Mammary epithelial cell (primary cell): ENCODE data around the gene KIF1C.

Experiments used
- EZH2 ChIP-seq: IDR thresholded peaks from 2 replicates; pipeline ENCODE4 v1.6.1; 2012; ENCODE audit warnings: low read length, inconsistent platforms, borderline replicate concordance
- TF ChIP-seq, protein P1 (sequence below), 2 donors: IDR thresholded peaks in 1 of 2; conservative IDR thresholded peaks in 1 of 2; 2 replicates each; pipeline ENCODE4 v1.5.1; 2011 to 2012; ENCODE audit warnings: inconsistent platforms in 2 of 2, low read length in 2 of 2, mild to moderate bottlenecking in 2 of 2, control low read depth in 1 of 2, low read depth in 1 of 2; ENCODE audit not compliant: insufficient read depth in 1 of 2; ENCODE audit errors: extremely low read depth in 1 of 2

DNA sequence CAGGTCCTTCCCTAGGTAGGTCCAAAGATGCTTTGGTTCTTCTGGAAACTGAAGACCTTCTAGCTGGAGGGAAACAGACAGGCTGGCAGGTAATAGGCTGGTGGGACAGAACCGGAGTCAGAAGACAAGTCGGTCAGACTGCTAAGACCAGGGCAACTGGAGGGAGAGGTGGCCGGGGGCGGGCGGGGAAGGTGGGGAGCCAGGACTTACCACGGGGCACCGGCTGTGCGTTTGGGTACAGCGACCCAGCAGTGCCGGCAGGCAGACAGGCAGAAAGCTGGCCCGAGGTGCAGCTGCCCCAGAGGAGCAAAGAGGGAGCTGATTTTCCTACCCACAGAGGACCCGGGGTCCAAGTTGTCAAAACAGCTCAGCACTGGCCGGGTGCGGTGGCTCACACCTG is 36.9 kb downstream of the KIF1C start:
- TF ChIP-seq, protein P1, sequence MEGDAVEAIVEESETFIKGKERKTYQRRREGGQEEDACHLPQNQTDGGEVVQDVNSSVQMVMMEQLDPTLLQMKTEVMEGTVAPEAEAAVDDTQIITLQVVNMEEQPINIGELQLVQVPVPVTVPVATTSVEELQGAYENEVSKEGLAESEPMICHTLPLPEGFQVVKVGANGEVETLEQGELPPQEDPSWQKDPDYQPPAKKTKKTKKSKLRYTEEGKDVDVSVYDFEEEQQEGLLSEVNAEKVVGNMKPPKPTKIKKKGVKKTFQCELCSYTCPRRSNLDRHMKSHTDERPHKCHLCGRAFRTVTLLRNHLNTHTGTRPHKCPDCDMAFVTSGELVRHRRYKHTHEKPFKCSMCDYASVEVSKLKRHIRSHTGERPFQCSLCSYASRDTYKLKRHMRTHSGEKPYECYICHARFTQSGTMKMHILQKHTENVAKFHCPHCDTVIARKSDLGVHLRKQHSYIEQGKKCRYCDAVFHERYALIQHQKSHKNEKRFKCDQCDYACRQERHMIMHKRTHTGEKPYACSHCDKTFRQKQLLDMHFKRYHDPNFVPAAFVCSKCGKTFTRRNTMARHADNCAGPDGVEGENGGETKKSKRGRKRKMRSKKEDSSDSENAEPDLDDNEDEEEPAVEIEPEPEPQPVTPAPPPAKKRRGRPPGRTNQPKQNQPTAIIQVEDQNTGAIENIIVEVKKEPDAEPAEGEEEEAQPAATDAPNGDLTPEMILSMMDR (conservative IDR thresholded peaks at IDR 0.05 in 1 of 2, IDR thresholded peaks at IDR 0.05 in 1 of 2; ENCODE audit: extremely low read depth in 1 of 2, insufficient read depth in 1 of 2, low read depth in 1 of 2, low read length in 2 of 2): no peak
- no peak for TF ChIP-seq EZH2
